ENCODE measurements around the gene MREG.

Gene MREG

DNA sequence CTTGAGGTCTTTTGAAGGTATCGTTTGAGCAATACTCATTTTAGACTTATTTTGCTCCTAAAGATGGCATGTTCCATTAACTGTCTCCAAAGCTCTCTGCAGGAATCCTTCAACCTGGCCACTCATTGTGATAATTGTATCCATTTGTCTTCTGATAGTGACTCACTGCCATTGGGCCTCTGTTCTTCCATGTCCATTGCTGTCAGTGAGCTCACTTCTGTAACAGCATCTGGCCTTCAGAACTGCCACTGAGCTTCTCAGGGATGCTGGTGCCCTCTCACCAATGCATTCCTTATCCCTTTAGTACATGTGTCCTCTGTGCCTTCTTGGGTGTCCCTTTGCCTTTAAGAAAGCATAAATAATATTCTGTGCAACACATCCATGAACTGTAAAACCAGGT is 71.6 kb downstream of the MREG start:
- TF ChIP-seq, protein P1, sequence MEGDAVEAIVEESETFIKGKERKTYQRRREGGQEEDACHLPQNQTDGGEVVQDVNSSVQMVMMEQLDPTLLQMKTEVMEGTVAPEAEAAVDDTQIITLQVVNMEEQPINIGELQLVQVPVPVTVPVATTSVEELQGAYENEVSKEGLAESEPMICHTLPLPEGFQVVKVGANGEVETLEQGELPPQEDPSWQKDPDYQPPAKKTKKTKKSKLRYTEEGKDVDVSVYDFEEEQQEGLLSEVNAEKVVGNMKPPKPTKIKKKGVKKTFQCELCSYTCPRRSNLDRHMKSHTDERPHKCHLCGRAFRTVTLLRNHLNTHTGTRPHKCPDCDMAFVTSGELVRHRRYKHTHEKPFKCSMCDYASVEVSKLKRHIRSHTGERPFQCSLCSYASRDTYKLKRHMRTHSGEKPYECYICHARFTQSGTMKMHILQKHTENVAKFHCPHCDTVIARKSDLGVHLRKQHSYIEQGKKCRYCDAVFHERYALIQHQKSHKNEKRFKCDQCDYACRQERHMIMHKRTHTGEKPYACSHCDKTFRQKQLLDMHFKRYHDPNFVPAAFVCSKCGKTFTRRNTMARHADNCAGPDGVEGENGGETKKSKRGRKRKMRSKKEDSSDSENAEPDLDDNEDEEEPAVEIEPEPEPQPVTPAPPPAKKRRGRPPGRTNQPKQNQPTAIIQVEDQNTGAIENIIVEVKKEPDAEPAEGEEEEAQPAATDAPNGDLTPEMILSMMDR (IDR thresholded peaks at IDR 0.05; ENCODE audit: unreplicated experiment in 3 of 3), result no peak
- Mint-ChIP-seq H3K36me3 (ENCODE audit: low read depth) (peaks cover 36% of the 10 kb centered on the region), H3K4me1 (no peaks in the 10 kb centered on the region), H3K4me3 (no peak overlapping the region), H3K27ac (no peak overlapping the region), H3K27me3 (ENCODE audit: low read depth) (no peaks in the 10 kb centered on the region), H3K9me3 (no peaks in the 10 kb centered on the region)

DNA sequence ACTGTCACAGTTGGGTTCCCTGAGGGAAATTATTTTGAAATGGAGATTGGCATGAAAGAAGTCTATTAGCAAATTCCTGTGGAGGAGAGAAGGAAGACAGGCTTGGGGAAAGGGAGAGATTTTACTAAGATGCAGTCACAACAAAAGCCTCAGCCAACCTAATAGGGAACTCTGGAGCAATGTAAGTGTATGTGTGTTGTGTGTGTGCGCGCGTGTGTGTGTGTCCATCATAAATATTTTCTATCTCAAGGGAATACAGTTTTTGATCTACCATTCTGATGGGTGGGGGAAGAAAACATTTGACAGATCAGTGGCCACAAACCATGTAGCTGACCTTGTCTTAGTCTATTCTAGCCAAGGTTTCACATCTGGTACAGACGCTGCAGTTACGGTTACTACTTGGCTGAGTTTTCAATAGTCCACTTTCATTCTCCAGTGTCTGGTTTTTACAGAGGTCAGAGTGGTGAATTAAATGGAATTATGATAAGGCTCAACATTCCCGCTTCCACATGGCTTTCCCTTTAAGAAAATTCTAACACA is 72.6 kb downstream of the MREG start:
- no peaks in the 10 kb centered on the region for H3K4me1 Mint-ChIP-seq
- no peaks in the 10 kb centered on the region for H3K9me3 Mint-ChIP-seq
- TF ChIP-seq, protein P1 (IDR thresholded peaks at IDR 0.05; ENCODE audit: unreplicated experiment in 3 of 3), result no peak
- H3K36me3 Mint-ChIP-seq (ENCODE audit: low read depth), result peaks cover 27% of the 10 kb centered on the region
- H3K4me3 Mint-ChIP-seq, result no peak overlapping the region
- H3K27ac Mint-ChIP-seq, result no peak overlapping the region
- no peaks in the 10 kb centered on the region for H3K27me3 Mint-ChIP-seq (ENCODE audit: low read depth)

DNA sequence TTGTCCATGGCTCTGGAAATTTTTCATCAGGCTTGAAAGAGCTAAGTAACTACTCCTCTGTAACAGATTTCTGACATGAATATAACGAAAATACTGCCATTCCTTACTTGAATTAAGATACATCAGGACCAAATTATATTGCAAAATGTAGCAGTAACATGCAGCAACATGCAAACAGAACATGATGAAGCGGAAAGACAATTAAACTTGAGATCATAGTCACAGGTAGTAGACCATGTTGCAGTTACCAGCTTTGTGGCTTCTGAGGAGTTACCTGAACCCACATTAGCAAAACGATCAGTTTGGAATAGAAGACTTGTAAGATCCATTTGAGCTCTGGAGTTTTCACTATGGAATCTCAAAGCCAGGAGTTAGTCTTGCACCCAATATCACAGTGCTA is 76.2 kb downstream of the MREG start:
- no peak overlapping the region for H3K4me3 Mint-ChIP-seq
- H3K9me3 Mint-ChIP-seq, result no peaks in the 10 kb centered on the region
- no peaks in the 10 kb centered on the region for H3K4me1 Mint-ChIP-seq
- TF ChIP-seq, protein P1 (IDR thresholded peaks at IDR 0.05; ENCODE audit: unreplicated experiment in 3 of 3), result no peak
- no peak overlapping the region for H3K27ac Mint-ChIP-seq
- no peaks in the 10 kb centered on the region for H3K27me3 Mint-ChIP-seq (ENCODE audit: low read depth)
- H3K36me3 Mint-ChIP-seq (ENCODE audit: low read depth), result peaks cover 9% of the 10 kb centered on the region

DNA sequence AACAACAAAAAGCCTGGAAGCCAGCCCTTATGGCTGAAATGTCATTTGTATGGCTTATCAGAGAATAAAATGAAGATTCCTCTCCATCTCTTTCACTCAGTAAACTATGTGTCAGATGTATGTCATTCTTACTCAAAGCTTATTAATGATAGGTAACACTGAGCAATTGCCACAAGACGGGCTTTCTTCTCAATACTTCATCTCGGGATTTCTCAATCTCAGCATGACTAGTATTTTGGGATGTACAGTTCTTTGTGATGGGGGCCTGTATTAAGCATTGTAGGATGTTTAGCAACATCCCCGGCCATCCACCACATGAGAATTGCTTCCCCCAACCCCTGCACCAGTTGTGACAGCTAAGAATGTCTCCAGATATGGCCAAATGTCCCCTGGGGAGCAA is 80.2 kb downstream of the MREG start:
- no peaks in the 10 kb centered on the region for H3K9me3 Mint-ChIP-seq
- TF ChIP-seq, protein P1 (IDR thresholded peaks at IDR 0.05; ENCODE audit: unreplicated experiment in 3 of 3), result no peak
- no peaks in the 10 kb centered on the region for H3K36me3 Mint-ChIP-seq (ENCODE audit: low read depth)
- no peak overlapping the region for H3K4me3 Mint-ChIP-seq
- H3K27ac Mint-ChIP-seq, result no peak overlapping the region
- H3K27me3 Mint-ChIP-seq (ENCODE audit: low read depth), result peaks cover 4% of the 10 kb centered on the region
- H3K4me1 Mint-ChIP-seq, result no peaks in the 10 kb centered on the region

DNA sequence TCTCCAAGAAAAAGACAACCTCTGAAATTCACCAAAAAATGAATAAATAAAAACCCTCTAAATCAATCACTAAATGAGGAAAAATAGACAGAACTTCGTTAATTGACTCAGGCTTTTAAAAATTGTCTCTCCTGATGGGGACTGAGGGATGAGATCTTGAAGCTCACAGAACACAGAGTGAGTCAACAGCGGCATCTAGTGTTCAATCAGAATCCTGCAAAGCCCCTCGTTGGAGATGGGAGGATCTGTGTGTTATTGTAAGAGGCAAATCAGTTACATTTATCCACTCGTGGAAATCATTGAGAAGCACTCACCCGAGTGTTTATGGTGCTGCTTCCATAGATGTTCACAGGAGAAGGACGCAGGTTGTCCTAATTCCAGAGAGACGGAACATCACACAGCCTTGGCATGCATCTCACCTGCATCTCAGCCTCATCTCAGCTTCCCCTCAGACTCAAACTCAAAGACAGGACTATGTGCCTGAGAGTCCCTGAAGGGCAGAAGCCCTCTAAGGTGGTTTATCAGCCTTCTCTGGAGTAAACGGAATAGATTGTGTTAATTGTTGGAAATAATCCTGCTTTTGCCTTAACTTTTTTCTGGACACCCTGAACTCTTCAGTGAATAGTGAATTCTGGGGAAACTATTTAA is 82.0 kb downstream of the MREG start:
- no peak overlapping the region for H3K4me3 Mint-ChIP-seq
- TF ChIP-seq, protein P1 (IDR thresholded peaks at IDR 0.05; ENCODE audit: unreplicated experiment in 3 of 3), result peak; percentile 94 to 98 (median 96)
- no peaks in the 10 kb centered on the region for H3K4me1 Mint-ChIP-seq
- H3K27ac Mint-ChIP-seq, result no peak overlapping the region
- H3K9me3 Mint-ChIP-seq, result no peaks in the 10 kb centered on the region
- no peaks in the 10 kb centered on the region for H3K36me3 Mint-ChIP-seq (ENCODE audit: low read depth)
- peaks cover 4% of the 10 kb centered on the region for H3K27me3 Mint-ChIP-seq (ENCODE audit: low read depth)

Data from nephron (organoid).